ENCODE measurements around the gene CCSER1.
"Not testable (repeated sequence)": the region's sequence is repeated elsewhere in the genome, so short reads cannot be mapped to it uniquely, and the experiment has no call there.

The CCSER1 gene

GRCh38 chr4:91621446-91621845 is 1494.3 kb downstream of the CCSER1 start:
- DNase-seq: no peak
- no peak overlapping the region for H3K4me3 ChIP-seq (ENCODE audit: low read depth, low read length)
- no peaks in the 10 kb centered on the region for H3K36me3 ChIP-seq
- H3K27me3 ChIP-seq: no peaks in the 10 kb centered on the region
- no peaks in the 10 kb centered on the region for H3K4me1 ChIP-seq
- H3K9me3 ChIP-seq: no peaks in the 10 kb centered on the region
- no peak for TF ChIP-seq CTCF (IDR thresholded peaks at IDR 0.05; ENCODE audit: low read depth, low read length)

GRCh38 chr4:91622925-91623602 is 1495.9 kb downstream of the CCSER1 start:
- H3K4me1 ChIP-seq: no peaks in the 10 kb centered on the region
- no peaks in the 10 kb centered on the region for H3K27me3 ChIP-seq
- TF ChIP-seq CTCF (IDR thresholded peaks at IDR 0.05; ENCODE audit: low read depth, low read length): no peak
- H3K36me3 ChIP-seq: no peaks in the 10 kb centered on the region
- DNase-seq: no peak
- no peak overlapping the region for H3K4me3 ChIP-seq (ENCODE audit: low read depth, low read length)
- no peaks in the 10 kb centered on the region for H3K9me3 ChIP-seq

GRCh38 chr4:91623603-91623967 is 1496.4 kb downstream of the CCSER1 start:
- not testable (repeated sequence) for H3K27me3 ChIP-seq; H3K4me1 ChIP-seq; DNase-seq; H3K36me3 ChIP-seq; H3K4me3 ChIP-seq (ENCODE audit: low read depth, low read length); H3K9me3 ChIP-seq

- Histone ChIP-seq H3K27me3 (no peaks in the 10 kb centered on the region), H3K4me1 (no peaks in the 10 kb centered on the region), H3K36me3 (no peaks in the 10 kb centered on the region), H3K4me3 (ENCODE audit: low read depth, low read length) (no peak overlapping the region), H3K9me3 (no peaks in the 10 kb centered on the region)
- no peak for DNase-seq
- no peak for TF ChIP-seq CTCF (IDR thresholded peaks at IDR 0.05; ENCODE audit: low read depth, low read length)
Observed at GRCh38 chr4:91630054-91630453, 1502.9 kb downstream of the CCSER1 start.

- DNase-seq: no peak
- H3K9me3 ChIP-seq: no peaks in the 10 kb centered on the region
- no peak overlapping the region for H3K4me3 ChIP-seq (ENCODE audit: low read depth, low read length)
- no peaks in the 10 kb centered on the region for H3K27me3 ChIP-seq
- no peaks in the 10 kb centered on the region for H3K4me1 ChIP-seq
- no peak for TF ChIP-seq CTCF (IDR thresholded peaks at IDR 0.05; ENCODE audit: low read depth, low read length)
- H3K36me3 ChIP-seq: no peaks in the 10 kb centered on the region
Observed at GRCh38 chr4:91630764-91631163, 1503.6 kb downstream of the CCSER1 start.

- Histone ChIP-seq H3K36me3 (no peaks in the 10 kb centered on the region), H3K9me3 (no peaks in the 10 kb centered on the region), H3K4me1 (no peaks in the 10 kb centered on the region), H3K27me3 (no peaks in the 10 kb centered on the region), H3K4me3 (ENCODE audit: low read depth, low read length) (no peak overlapping the region)
- DNase-seq: no peak
- no peak for TF ChIP-seq CTCF (IDR thresholded peaks at IDR 0.05; ENCODE audit: low read depth, low read length)
Observed at GRCh38 chr4:91631335-91631734, 1504.1 kb downstream of the CCSER1 start.

GRCh38 chr4:91636083-91636482 is 1508.9 kb downstream of the CCSER1 start:
- no peaks in the 10 kb centered on the region for H3K9me3 ChIP-seq

More at GRCh38 chr4:91636083-91636482, 1508.9 kb downstream of the CCSER1 start:
- no peak overlapping the region for H3K4me3 ChIP-seq (ENCODE audit: low read depth, low read length)
- no peak for DNase-seq
- H3K27me3 ChIP-seq: no peaks in the 10 kb centered on the region
- H3K36me3 ChIP-seq: no peaks in the 10 kb centered on the region
- no peaks in the 10 kb centered on the region for H3K4me1 ChIP-seq
- TF ChIP-seq CTCF (IDR thresholded peaks at IDR 0.05; ENCODE audit: low read depth, low read length): no peak

Measured in BE2C (cell line).